GM19239 (cell line): ENCODE measurements around the gene GBE1.
"Not testable (repeated sequence)": the region's sequence is repeated elsewhere in the genome, so short reads cannot be mapped to it uniquely, and the experiment has no call there.

Experiments used
- DNase-seq: peaks from one replicate; pipeline ENCODE4 v3.0.0; 2011; ENCODE audit warnings: low spot score; ENCODE audit not compliant: insufficient read length
- FAIRE-seq: peaks from 2 replicates; lab custom pipeline; 2011; peaks lifted over from hg19 to GRCh38; lab: Jason Lieb, UNC

The GBE1 gene

DNA sequence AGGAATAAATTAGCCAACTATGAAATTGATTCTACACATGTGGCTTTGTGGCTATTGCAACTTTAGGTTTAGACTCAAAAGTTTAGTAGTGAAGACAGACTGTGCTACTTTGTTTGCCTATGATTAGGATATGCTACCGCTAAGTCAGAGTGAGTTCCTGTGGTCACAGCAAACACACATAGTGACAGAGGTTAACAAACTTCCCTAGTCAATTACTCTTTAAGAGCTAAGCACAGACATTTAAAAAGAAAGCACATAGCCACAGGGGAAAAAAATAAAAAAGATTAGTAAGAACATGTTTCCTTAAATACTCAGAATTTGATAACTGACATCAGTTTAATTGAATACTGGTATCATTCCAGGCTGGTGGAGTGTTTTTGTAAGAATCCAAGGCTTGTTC is 207.1 kb downstream of the GBE1 start:
- peak; percentile 1 for DNase-seq
- no peak for FAIRE-seq

DNA sequence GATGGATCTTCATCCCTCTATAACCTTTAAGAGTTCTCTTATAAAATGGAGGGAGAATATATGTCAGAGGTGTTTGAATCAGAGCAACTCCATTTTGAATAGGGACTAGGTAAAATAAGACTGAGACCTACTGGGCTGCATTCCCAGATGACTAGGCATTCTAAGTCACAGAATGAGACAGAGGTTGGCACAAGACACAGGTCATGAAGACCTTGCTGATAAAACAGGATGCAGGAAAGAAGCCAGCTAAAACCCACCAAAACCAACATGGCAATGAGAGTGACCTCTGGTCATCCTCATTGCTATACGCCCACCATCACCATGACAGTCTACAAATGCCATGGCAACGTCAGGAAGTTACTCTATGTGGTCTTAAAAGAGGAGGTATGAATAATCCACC is 211.0 kb downstream of the GBE1 start:
- no peak for DNase-seq

DNA sequence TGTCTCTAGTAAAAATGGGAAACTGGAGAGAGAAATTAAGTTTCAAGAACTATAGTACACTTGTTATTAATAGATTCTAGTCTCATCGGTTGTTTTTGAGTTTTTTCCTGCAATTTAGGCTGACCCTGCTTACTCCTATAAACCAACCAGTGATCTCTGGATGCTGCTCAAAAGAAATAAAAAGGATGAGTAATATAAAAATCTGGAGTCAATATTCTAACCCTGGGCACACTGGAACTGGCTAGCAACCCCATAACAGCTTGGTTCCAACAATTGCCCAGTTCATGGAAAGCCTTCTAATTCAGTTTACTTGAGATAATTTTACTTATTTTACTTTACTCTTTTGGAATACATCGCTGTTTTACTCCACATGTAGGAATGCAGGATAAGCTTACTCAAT is 211.6 kb downstream of the GBE1 start:
- no peak for FAIRE-seq
- no peak for DNase-seq

More for the DNA sequence above, 211.0 kb downstream of the GBE1 start:
- FAIRE-seq: no peak

DNA sequence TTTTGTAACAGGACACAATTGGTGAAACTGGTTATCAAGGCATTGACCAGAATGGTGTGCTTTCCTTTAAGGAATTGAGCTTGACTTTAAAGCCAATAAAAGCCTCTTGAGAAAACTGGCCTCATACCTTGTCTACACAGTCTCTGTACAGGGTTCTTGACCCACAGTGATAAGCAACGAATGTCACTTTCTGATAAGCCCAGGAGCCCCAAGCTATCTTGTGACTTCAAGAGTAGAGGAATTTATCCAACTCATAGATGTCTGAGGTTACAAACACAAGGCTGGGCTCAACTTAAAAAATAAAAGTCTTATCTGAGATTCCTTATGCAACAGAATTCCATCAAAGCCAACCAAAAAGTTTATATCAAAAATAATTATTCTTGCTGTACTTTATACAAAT is 212.1 kb downstream of the GBE1 start:
- no peak for FAIRE-seq
- no peak for DNase-seq

DNA sequence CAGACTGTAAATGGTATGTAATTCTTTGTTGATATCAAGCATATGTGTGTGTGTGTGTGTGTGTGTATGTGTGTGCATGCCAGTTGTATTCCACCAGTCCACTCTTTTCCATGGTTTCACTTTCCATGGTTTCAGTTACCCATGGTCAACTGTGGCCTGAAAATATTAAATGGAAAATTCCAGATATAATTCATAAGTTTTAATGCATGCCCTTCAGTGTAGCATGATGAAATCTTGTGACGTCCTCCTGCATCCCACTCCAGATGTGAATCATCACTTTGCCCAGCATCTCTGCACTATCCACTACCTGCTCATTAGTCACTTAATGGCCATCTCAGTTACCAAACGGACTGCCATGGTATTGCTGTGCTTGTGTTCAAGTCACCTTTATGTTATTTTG is 215.9 kb downstream of the GBE1 start:
- no peak for DNase-seq
- no peak for FAIRE-seq

DNA sequence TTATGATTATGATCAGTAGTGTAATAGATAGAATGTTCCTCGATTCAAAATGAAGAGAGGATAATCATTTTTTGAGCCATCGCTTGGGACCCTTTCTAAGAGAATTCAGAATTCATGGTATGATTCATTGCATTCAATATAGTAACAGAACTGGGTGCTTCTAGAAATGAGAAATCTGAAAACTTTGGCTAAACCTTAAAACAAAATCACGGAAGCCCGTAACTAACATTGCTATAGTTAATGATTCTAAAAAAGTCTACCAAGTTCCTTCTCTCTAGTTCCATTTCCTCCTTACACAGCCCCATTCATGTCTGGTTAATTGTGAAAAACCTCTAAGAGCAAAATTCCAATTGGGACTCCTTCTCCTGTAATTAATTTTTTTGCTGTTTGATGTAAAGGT is 217.1 kb downstream of the GBE1 start:
- DNase-seq (no peak), FAIRE-seq (no peak)

DNA sequence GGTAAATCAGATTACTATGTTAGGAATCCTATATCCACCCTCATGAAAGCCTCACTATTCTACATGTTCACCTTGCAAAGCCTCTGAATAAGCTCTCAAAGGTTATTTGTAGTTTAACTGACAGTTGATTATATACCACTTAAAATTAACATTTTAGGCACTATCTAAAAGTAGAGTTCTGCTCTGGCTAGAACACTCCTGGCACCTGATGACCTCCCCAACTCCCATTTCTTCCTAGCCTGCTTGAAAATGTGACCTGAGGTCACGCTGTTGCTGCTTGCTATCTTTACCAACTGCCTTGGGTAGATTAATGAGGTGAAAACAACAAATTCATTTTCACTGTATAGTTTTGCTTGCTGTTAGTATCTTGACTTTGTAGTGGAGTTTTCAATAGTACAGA is 220.7 kb downstream of the GBE1 start:
- FAIRE-seq (no peak), DNase-seq (no peak)

DNA sequence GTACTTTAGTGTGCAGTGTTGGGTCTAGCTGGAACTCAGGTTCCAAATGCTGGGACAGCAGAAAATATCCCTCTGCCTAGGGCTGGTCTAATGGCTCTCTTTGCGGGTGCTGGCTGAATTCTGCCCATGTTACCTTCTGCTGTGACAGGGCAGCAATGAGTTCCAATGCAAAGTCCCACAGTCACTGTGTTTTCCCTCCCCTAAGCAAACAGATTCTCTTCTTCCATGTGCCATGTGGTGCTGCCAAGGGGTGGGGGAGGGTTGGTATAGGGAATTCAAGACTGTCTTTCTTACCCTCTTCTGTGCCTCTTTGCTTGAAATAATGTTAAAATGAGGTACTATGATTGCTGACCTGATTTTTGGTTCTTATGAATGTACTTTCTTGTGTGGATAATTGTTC is 229.6 kb downstream of the GBE1 start:
- FAIRE-seq: no peak

DNA sequence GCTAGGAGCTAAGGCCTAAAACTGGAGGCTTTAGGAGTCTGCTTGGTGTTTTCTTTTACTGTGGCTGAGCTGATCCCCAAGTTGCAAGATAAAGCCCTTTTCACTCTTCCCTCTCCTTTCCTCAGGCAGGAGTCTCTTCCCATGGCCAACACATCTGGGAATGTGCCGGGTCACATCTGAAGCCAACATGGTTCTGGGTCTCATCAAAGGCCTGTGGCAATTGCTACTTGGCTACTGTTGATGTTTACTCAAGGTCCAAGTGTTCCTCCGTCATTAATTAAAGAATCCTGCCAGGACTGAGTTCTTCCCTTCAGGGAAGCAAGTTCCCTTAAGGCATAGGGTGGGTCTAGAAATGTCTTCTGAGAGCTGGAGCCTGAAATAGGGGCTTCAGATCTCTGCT is 230.2 kb downstream of the GBE1 start:
- FAIRE-seq (no peak), DNase-seq (no peak)

More for the DNA sequence above, 229.6 kb downstream of the GBE1 start:
- no peak for DNase-seq

DNA sequence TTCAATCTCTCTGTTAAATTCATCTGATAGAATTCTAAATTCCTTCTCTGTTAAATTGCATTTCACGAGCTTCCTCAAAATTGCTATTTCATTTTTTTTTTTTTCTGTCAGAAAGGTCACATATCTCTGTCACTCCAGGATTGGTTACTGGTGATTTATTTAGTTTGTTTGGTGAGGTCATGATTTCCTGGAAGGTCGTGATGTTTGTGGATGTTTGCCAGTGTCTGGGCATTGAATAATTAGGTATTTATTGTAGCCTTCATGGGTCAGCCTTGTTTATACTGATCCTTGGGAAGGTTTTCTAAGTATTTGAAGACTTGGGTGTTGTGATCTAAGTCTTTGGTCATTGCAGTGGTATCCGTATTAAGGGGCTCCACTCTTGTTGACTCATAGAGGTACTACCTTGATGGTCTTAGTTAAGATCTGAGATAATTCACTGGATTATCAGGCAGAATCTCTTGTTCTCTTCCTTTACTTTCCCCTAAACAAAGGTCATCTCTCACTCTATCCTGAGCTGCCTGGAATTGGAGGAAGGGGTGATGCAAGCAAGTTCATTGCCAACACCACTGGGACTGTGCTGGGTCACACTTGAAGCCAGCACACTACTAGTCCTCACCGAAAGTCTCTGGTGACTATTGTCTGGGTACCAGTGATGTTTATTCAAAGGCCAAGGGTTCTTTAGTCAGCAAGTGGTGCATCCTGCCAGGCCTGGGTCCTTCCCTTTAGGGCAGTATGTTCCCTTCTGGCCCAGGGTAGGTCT is 231.1 kb downstream of the GBE1 start:
- no peak for FAIRE-seq
- DNase-seq: no peak

DNA sequence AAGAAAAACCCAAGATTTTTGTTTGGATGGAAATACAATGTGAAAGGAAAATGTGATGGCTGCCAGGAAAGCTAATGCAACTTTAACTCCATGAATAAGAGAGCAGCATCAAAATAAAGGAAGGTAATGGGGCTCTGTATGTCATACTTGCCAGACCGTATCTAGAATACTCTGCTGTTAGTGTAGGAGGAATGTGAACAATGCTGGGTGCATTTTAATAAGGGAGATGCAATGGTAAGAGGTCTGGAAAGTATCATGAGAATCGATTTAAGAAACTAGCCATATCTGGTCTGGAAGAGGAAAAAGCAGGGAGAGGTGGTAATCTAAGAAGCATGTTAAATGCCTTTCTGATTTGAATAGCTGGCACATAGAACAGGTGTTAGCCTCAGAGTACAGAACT is 239.6 kb downstream of the GBE1 start:
- FAIRE-seq (no peak), DNase-seq (no peak)

DNA sequence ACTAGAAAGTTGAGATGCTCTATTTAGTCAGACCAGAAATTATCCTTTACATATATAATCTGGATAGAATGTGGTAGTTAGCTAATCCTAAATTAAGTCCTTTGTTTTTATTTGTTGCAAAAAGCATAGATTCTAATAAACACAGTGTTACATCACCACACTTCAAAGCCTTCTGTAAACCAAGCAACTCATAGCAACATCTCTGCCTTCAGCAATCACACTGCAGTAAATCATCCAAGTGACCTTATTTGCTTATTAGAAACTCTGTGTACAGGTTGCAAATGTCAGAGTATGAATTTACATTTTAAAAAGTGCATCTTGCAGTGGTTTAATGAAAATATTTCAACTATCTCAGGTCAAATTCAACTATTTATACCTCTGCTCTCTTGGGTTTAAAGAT is 242.5 kb downstream of the GBE1 start:
- DNase-seq: no peak
- FAIRE-seq: no peak

DNA sequence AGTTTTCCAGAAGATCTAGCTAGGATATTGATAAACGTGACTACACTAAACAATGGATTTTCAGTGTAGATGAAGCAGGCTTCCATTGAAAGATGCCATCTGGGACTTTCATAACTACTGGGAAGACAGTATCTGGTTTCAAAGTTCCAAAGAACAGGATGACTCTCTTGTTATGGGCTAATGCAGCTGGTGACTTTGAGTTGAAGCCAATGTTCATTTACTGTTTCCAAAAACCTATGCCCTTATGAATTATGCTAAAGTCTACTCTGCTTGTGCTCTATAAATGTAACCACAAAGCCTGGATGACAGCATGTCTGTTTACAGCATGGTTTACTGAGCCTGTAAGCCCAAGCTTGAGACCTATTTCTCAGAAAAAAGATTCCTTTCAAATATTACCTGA is 245.4 kb downstream of the GBE1 start:
- no peak for DNase-seq
- no peak for FAIRE-seq

DNA sequence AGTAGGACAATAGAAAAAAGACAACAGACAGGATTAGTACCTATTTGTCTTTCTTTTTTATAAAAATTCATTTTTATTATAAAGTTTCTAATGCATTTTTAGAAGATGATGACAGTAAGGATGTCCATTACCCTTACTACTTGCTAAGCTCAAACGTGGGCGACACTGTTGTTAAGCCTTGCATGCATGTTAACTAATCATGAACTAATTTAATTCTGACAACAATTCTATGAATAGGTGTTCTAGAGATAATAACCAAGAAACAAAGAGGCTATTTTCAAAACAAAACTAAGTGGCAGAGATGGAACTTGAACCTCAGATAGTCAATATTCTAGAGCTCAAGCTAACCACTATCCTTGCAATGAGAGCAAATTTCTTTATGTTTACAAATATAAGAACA is 247.9 kb downstream of the GBE1 start:
- FAIRE-seq (no peak), DNase-seq (no peak)

DNA sequence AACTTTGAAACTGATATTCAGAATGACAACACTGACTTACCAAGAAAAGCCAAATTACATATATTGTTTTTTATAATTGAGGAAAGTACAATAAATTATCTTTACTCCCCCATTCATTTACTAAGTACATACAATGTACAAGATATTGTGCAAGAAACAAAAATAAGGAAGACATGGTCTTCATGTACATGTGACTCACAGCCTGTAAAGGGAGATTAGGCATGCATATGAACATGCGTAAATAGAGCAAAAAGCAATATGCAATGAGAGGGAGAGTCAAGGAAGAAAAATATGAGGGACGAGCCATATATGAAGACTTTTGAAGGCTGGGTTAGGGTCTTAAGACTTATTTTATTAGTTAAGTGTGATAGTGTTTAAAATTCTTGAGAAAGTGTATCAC is 258.4 kb downstream of the GBE1 start:
- DNase-seq (no peak), FAIRE-seq (no peak)

DNA sequence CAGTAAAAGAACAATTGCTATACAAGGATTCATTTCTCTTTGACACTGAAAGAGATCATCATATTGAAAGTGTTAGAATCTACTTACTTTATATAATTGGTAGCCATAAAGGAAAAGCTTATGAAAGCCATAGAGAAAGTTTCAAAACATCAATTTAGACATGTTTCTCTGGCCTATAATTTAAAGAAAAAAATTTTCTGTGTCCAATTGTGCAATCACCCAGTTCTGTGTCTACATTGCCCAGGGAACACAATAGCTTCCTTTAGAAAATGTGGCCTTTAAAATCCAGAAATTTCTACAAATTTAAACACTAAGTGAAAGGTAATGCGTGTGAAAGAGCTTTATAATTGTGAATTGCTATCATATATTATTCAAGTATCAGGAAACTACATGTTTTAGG is 259.2 kb downstream of the GBE1 start:
- no peak for FAIRE-seq
- no peak for DNase-seq

DNA sequence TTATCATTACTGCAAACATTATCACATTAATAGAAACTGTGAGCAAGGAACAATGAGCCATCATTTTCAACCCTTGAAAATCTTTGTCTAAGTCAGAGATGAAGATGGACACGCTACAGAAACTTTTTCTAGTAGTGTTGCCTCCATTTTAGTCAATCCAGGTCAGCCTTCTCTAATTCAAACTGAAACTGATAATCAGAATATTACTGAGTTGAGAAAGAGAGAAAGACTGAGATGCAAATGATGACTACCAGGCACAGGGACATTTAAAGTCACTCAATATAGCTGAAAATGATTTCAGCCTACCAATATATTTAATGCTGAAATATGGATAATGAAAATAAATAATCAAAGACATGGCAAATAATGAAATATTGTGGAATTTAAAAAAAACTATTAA is 261.4 kb downstream of the GBE1 start:
- FAIRE-seq (no peak), DNase-seq (no peak)

DNA sequence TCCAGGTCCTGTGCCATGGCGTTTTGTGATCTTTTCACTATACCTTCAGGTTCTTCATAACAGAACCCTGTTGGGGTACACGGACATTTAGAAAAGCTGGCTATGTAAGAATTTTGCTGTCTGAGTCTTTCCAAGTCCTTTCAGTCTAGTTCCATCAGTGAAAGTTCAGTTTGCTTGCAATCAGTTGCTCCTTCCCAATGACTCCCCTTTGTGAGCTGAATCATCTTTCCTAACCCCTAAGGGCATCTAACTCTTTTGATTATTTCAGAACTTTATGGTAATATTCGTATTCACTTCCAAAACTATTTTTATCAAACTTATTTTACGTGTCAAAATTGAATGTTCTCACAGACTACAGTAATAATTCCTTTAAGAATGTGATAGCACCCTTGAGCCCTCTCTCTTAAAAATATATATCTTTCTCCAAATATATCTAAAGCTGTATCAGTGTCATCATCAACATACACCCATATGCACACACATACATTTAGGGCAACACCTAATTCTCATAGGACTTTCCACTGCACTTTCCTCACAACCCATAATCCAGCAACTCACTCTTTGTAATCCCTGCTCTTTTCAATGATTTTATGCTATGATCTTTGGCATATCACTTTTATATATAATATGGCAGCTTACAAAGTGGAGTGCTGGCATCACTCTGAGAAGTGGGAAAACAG is 263.7 kb downstream of the GBE1 start:
- FAIRE-seq (no peak), DNase-seq (no peak)

DNA sequence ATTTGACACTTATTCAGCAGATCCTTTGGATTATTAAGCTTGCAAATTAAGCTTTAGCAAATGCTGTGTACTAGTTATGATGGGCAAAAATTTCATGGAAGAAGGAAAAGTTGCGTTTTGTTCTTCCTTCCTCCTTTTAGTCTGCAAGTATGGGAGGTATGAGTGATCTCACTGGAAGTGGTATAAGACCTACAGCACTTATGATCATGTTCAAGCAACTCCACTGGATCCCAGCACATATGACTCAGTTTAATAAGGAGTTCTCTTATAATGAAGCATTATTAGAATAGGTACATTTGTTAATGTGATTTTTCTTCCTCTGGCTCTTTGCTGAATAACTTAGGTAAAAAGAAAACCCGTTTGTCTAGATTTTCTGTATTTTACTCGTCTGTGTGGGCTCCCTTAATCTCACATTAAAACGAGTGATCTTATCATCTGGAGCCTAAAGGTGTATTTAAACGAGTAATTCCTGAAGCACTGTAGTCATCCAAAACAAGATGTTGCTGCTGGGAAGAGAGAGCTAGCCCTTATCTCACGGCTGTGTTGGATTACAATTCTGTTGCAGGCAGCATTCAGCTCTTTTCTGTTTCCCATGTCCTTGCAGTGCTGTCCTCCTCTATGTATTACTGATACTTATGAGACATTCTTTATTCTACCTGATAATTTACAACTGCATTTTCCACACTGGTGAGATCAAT is 264.9 kb downstream of the GBE1 start:
- no peak for FAIRE-seq
- no peak for DNase-seq

DNA sequence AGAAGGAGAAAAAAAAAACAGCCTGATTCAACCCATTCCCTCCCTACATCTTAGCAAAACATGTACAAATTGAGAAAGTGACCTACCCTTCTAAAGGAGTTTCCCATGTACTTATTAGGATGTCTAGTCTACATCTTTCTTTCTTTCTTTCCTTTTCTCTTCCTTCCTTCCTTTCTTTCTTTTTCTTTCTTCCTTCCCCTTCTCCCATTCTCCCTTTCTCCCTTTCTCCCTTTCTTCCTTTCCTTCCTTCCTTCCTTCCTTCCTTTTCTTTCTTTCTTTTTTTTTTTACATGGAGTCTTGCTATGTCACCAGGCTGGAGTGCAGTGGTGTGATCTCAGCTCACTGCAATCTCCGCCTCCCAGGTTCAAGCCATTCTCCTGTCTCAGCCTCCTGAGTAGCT is 269.0 kb downstream of the GBE1 start:
- not testable (repeated sequence) for DNase-seq, FAIRE-seq

DNA sequence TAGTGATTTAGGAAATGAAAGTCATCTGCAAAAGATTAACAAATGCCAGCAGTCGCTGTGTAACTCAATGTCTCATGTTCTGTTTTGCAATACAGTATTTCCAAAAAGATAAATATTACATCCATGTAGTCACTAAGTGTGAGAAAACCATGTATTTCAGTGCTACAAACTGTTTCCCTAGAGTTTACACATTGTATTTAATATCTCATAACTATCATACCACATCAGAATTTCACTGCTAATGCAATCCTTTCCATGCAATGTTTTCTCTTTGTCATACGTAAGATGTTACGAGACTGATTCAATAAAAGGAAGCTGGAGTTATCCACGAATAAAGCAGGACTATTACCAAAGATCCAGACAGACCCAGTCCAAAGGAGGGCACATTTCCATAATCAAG is 269.4 kb downstream of the GBE1 start:
- DNase-seq (no peak), FAIRE-seq (no peak)
